K562 (cell line): ENCODE results near the gene SCART1. TPM values are rescaled to one million over a fixed set of nuclear protein-coding genes. Genes with fewer than 3 reads are reported as not detected.

Experiments used
- ATAC-seq: fragments of 200-7000 bp; cut with Tn5 transposase; 3 replicates; pipeline ENCODE4 v1.9.1; 2020; ENCODE audit warnings: moderate library complexity
- BruUV-seq: library from RNA; stranded (reverse); fragments of 400-500 nt; replicated peaks from 2 replicates; lab custom pipeline; 2021; lab: Mats Ljungman, UMichigan
- CTCF ChIA-PET: fragments of 300-600 bp; formaldehyde crosslinking; extraction: SDS; loops from one replicate; lab custom pipeline; 2021; ENCODE audit warnings: low intra/inter-chr PET ratio; lab: Yijun Ruan, JAX
- POLR2A ChIA-PET: fragments of 300-600, 350-650 bp; sonication (Branson Sonifier 250); formaldehyde crosslinking; extraction: SDS; loops from one replicate; lab custom pipeline; 2021; ENCODE audit warnings: antibody characterized with exemption, inconsistent platforms; lab: Yijun Ruan, JAX
- DNase-seq, 4 experiments: peaks; one replicate each; pipeline versions ENCODE4 v3.0.0 to v3.0.0-alpha.2; 2011 to 2018; ENCODE audit warnings: low spot score in 3 of 4, mixed read lengths in 3 of 4; ENCODE audit errors: extremely low read depth in 1 of 4
- FAIRE-seq: peaks from 2 replicates; lab custom pipeline; 2011; peaks lifted over from hg19 to GRCh38; lab: Jason Lieb, UNC
- H2AFZ ChIP-seq: 2 replicates; pipeline ENCODE4 v1.6.0; 2011; ENCODE audit warnings: low read depth, low read length, control low read depth, inconsistent platforms
- H3K27ac ChIP-seq: fragments of 200-600 bp; 3 replicates; pipeline ENCODE4 v1.8.0; 2011; ENCODE audit warnings: low read depth, mild to moderate bottlenecking, control low read depth, inconsistent platforms, low read length, moderate library complexity, mixed read lengths; ENCODE audit errors: extremely low read depth
- H3K27me3 ChIP-seq, 2 experiments: fragments of 300-600 bp in 1 of 2; 2 replicates in 1 of 2; 3 replicates in 1 of 2; pipeline versions ENCODE4 v1.6.0 to v1.8.0; 2011; ENCODE audit warnings: inconsistent platforms in 2 of 2, low read length in 2 of 2, mild to moderate bottlenecking in 1 of 2, mixed read lengths in 1 of 2, moderate library complexity in 1 of 2; ENCODE audit not compliant: control insufficient read depth in 2 of 2, insufficient read depth in 2 of 2
- H3K36me3 ChIP-seq: fragments of 300-600 bp; 3 replicates; pipeline ENCODE4 v1.8.0; 2011; ENCODE audit warnings: mild to moderate bottlenecking, low read length, inconsistent platforms; ENCODE audit not compliant: control insufficient read depth, insufficient read depth
- H3K4me1 ChIP-seq, 2 experiments: fragments of 200-600 bp in 1 of 2; replicated peaks in 1 of 2; 2 replicates in 1 of 2; 3 replicates in 1 of 2; pipeline versions ENCODE4 v1.5.1 to v1.8.0; 2011; ENCODE audit warnings: inconsistent platforms in 2 of 2, low read length in 2 of 2, mild to moderate bottlenecking in 1 of 2, mixed read lengths in 1 of 2, moderate library complexity in 1 of 2; ENCODE audit not compliant: control insufficient read depth in 2 of 2, insufficient read depth in 2 of 2
- H3K4me2 ChIP-seq: 2 replicates; pipeline ENCODE4 v1.6.1; 2011; ENCODE audit warnings: low read length, control low read depth, inconsistent platforms, mixed read lengths; ENCODE audit not compliant: insufficient read depth
- H3K4me3 ChIP-seq: fragments of 200-600 bp; sonication (generic), shearing (Covaris generic); 2 replicates; pipeline ENCODE4 v1.5.1; 2016; ENCODE audit warnings: control low read depth, inconsistent platforms
- H3K79me2 ChIP-seq: fragments of 200-600 bp; 3 replicates; pipeline ENCODE4 v1.8.0; 2011; ENCODE audit warnings: low read length, inconsistent platforms; ENCODE audit not compliant: control insufficient read depth, insufficient read depth
- H3K9ac ChIP-seq, 2 experiments: 2 replicates each; pipeline versions ENCODE4 v1.6.0 to v1.6.1; 2011; ENCODE audit warnings: low read depth in 2 of 2, low read length in 2 of 2, control low read depth in 1 of 2, inconsistent platforms in 1 of 2, mild to moderate bottlenecking in 1 of 2, mixed read lengths in 1 of 2; ENCODE audit not compliant: insufficient read depth in 1 of 2
- H3K9me1 ChIP-seq: one replicate; pipeline ENCODE4 v1.6.0; 2011; ENCODE audit warnings: inconsistent platforms, mild to moderate bottlenecking, low read length, moderate library complexity; ENCODE audit not compliant: control insufficient read depth, insufficient read depth
- H3K9me3 ChIP-seq: replicated peaks from 2 replicates; pipeline ENCODE4 v1.5.1; 2011; ENCODE audit warnings: low read depth, low read length, inconsistent platforms; ENCODE audit not compliant: control insufficient read depth, insufficient read depth
- H4K20me1 ChIP-seq: replicated peaks from 2 replicates; pipeline ENCODE4 v1.6.1; 2011; ENCODE audit warnings: low read length, inconsistent platforms, mixed read lengths; ENCODE audit not compliant: control insufficient read depth, insufficient read depth
- CHD1 ChIP-seq: fragments of 200-600 bp; sonication (generic); IDR thresholded peaks from one replicate; pipeline ENCODE4 v1.6.1; 2012; ENCODE audit warnings: mild to moderate bottlenecking, moderate library complexity, low read length, inconsistent platforms
- CREBBP ChIP-seq: IDR thresholded peaks from one replicate; pipeline ENCODE4 v1.6.1; 2012; ENCODE audit warnings: low read depth, mild to moderate bottlenecking, control low read depth, inconsistent platforms, low read length
- E2F5 ChIP-seq: sonication (generic); formaldehyde crosslinking; IDR thresholded peaks from 2 replicates; pipeline ENCODE4 v1.8.0; 2022; ENCODE audit warnings: mild to moderate bottlenecking, missing genetic modification reagents
- EGR1 ChIP-seq: fragments of 450-650 bp; conservative IDR thresholded peaks from 2 replicates; pipeline ENCODE4 v1.6.1; 2017; ENCODE audit warnings: mild to moderate bottlenecking
- ELF2 ChIP-seq: fragments of 250-450 bp; sonication (Bioruptor Pico); IDR thresholded peaks from 2 replicates; pipeline ENCODE4 v1.5.0; 2021; ENCODE audit warnings: mild to moderate bottlenecking
- MTF1 ChIP-seq: fragments of 250-450 bp; sonication (Bioruptor Pico); IDR thresholded peaks from 2 replicates; pipeline ENCODE4 v1.9.0; 2021; ENCODE audit warnings: moderate library complexity, mild to moderate bottlenecking, inconsistent platforms, borderline replicate concordance
- NRF1 ChIP-seq, 2 experiments: fragments of 450-650 bp; IDR thresholded peaks in 1 of 2; conservative IDR thresholded peaks in 1 of 2; 2 replicates each; pipeline ENCODE4 v1.6.1; 2014; ENCODE audit warnings: mild to moderate bottlenecking in 2 of 2
- SOX6 ChIP-seq: fragments of 450-650 bp; IDR thresholded peaks from 2 replicates; pipeline ENCODE4 v1.6.1; 2014; ENCODE audit warnings: mild to moderate bottlenecking
- ZNF24 ChIP-seq: fragments of 450-650 bp; IDR thresholded peaks from 2 replicates; pipeline ENCODE4 v1.6.1; 2016
- ZNF347 ChIP-seq: fragments of 450-650 bp; formaldehyde crosslinking; IDR thresholded peaks from 2 replicates; pipeline ENCODE4 v1.4.0; 2020; ENCODE audit warnings: low read depth, mild to moderate bottlenecking, moderate library complexity
- ZNF408 ChIP-seq: fragments of 250-450 bp; sonication (Bioruptor Pico); IDR thresholded peaks from 2 replicates; pipeline ENCODE4 v1.4.0; 2020; ENCODE audit warnings: low read depth, mild to moderate bottlenecking, moderate library complexity
- WGBS: fragments of 100-300 bp; shearing (Covaris generic); methylation state at CpG from one replicate; pipeline ENCODE4 v1.1.6; 2016; ENCODE audit warnings: low coverage, mixed read lengths; ENCODE audit not compliant: insufficient coverage; ENCODE audit errors: missing lambda C conversion rate; 5-methylcytosine and 5-hydroxymethylcytosine counted together
- in situ Hi-C: fragments of 300-500 bp; cut with MboI; formaldehyde crosslinking; loops from 4 replicates; pipeline ENCODE4 v1.15.0; 2018; ENCODE audit warnings: inconsistent platforms, mixed read lengths
- intact Hi-C: fragments of 100-400 bp; cut with micrococcal nuclease; formaldehyde crosslinking; loops from 2 replicates; pipeline ENCODE4 v1.14.2; 2022
- polyA plus RNA-seq, 8 experiments: library from polyadenylated mRNA; depleted of rRNA in 4 of 8; stranded (reverse) in 5 of 8; unstranded in 3 of 8; fragments of >200 nt; fragmentation: Nextera tagmentation in 2 of 8; fragmentation: Illumina TruSeq in 1 of 8; extraction: Ambion mirVana in 2 of 8; extraction: Trizol in 1 of 8; gene quantifications; 2 replicates each; pipeline versions ENCODE4 v1.2.1 to v1.2.3, GENCODE V29; 2011 to 2014; ENCODE audit warnings: inconsistent platforms in 1 of 8, missing spikeins in 1 of 8
- total RNA-seq, 7 experiments: library from RNA; depleted of rRNA in 6 of 7; stranded (reverse); fragments of >200 nt in 6 of 7; fragmentation: Illumina TruSeq in 2 of 7; extraction: Trizol in 2 of 7; gene quantifications; 2 replicates each; pipeline versions ENCODE4 v1.2.1 to v1.2.3, GENCODE V29; 2011 to 2021; ENCODE audit warnings: low replicate concordance in 1 of 7

Gene SCART1
- total and polyA plus RNA-seq, 9 of the 15 experiments (the other 6 are each of a cell fraction or from before 2014, with no cell fraction given), result 0.18 to 6.5 (median 4.5) TPM

GRCh38 chr10:133465191-133465949 lies 11.6 kb downstream of the SCART1 start:
- no peak overlapping the region for H3K4me3 ChIP-seq
- no TSS peak for BruUV-seq
- H3K27me3 ChIP-seq, result peaks cover 0 to 9% of the 10 kb centered on the region in 2 experiments; a peak in 1 of 5 replicates
- peak; percentile 63 for ATAC-seq
- no peaks in the 10 kb centered on the region for H3K9me3 ChIP-seq
- H3K79me2 ChIP-seq, result no peaks in the 10 kb centered on the region
- in situ Hi-C loops (no loop called here), intact Hi-C loops (no loop called here)
- H3K36me3 ChIP-seq, result no peaks in the 10 kb centered on the region
- 18% methylated on average over 49 of the region's 55 CpGs for WGBS
- no peak overlapping the region for H3K27ac ChIP-seq
- TF ChIP-seq SOX6 (no peak), NRF1 (conservative IDR thresholded peaks at IDR 0.05 in 1 of 2, IDR thresholded peaks at IDR 0.05 in 1 of 2) (peak; percentile 68 to 76), CHD1 (no peak)
- no peaks in the 10 kb centered on the region for H4K20me1 ChIP-seq
- H3K9ac ChIP-seq, result no peak overlapping the region
- FAIRE-seq, result no peak
- H3K9me1 ChIP-seq, result no peaks in the 10 kb centered on the region
- POLR2A ChIA-PET, result interaction anchor here (0.8 to 1.8 kb wide), 3 partner anchors 8 to 12 kb away, joined by 3 to 6 read pairs (median 4); partner anchors contain the start of gene SCART1
- DNase-seq, result peak in 1 of 4 experiments; percentile 22
- no peak overlapping the region for H3K4me2 ChIP-seq
- CTCF ChIA-PET, result no interaction called here
- no peak overlapping the region for H2AFZ ChIP-seq
- H3K4me1 ChIP-seq, result peaks cover 0 to 10% of the 10 kb centered on the region in 2 experiments; a peak in 1 of 5 replicates

GRCh38 chr10:133465950-133466474 lies 12.3 kb downstream of the SCART1 start:
- H2AFZ ChIP-seq, result no peak overlapping the region
- ChIA-PET POLR2A (interaction anchor here (0.8 to 1.8 kb wide), 2 partner anchors 8 to 10 kb away, joined by 4 to 6 read pairs; no protein-coding TSS in a partner anchor), CTCF (no interaction called here)
- intact Hi-C loops, result no loop called here
- no peaks in the 10 kb centered on the region for H4K20me1 ChIP-seq
- no peak overlapping the region for H3K4me3 ChIP-seq
- peaks cover 0 to 10% of the 10 kb centered on the region in 2 experiments; a peak in 1 of 5 replicates for H3K4me1 ChIP-seq
- ATAC-seq (no peak), FAIRE-seq (no peak), DNase-seq (no peak)
- H3K27ac ChIP-seq, result no peak overlapping the region
- no peaks in the 10 kb centered on the region for H3K9me1 ChIP-seq
- peaks cover 0 to 9% of the 10 kb centered on the region in 2 experiments; a peak in 1 of 5 replicates for H3K27me3 ChIP-seq
- H3K36me3 ChIP-seq, result no peaks in the 10 kb centered on the region
- 10% methylated on average over 7 of the region's 7 CpGs for WGBS
- H3K4me2 ChIP-seq, result no peak overlapping the region
- in situ Hi-C loops, result no loop called here
- no peak overlapping the region; a peak in 1 of 4 replicates for H3K9ac ChIP-seq
- TF ChIP-seq ELF2 (CRISPR knock-in tag) (no peak), ZNF24 (no peak), E2F5 (CRISPR knock-in tag) (no peak), MTF1 (CRISPR knock-in tag) (no peak), ZNF408 (CRISPR knock-in tag) (no peak), EGR1 (no peak), CREBBP (no peak), ZNF347 (CRISPR knock-in tag) (no peak)
- BruUV-seq, result no TSS peak
- no peaks in the 10 kb centered on the region for H3K9me3 ChIP-seq
- no peaks in the 10 kb centered on the region for H3K79me2 ChIP-seq
